22Rv1 (cell line): Measurements from ENCODE around the gene CKS2.
"Not testable (repeated sequence)": the region's sequence is repeated elsewhere in the genome, so short reads cannot be mapped to it uniquely, and the experiment has no call there.

Source experiments
- H3K27ac ChIP-seq: fragments of 450-650 bp; 2 replicates; pipeline ENCODE4 v1.5.1; 2017
- ZFX ChIP-seq: fragments of 450-650 bp; IDR thresholded peaks from 2 replicates; pipeline ENCODE4 v1.6.1; 2017; ENCODE audit warnings: antibody characterized with exemption, borderline replicate concordance
- TF ChIP-seq, protein P1 (sequence below): fragments of 450-650 bp; IDR thresholded peaks from 2 replicates; pipeline ENCODE4 v1.5.1; 2017; ENCODE audit warnings: mild to moderate bottlenecking

Gene CKS2

DNA sequence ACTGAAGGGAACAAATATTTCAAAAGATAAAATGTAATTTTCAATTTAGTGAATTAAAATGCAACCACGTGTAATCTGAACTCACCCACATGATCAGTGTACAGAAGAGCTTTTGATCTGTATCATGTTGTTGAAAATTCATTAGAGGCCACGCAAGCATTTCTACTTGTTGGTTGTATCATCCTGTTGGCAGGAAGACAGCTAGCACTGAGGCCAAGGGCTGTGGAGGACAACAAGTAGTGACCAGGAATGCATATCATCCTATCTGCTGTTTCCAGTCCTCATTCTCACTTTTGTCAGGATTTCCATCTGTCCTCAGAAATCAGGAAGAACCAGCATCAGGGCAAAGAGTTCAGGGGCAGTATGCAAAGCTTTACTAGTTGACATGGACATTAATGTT lies 29.9 kb upstream of the CKS2 start:
- no peak overlapping the region for H3K27ac ChIP-seq
- TF ChIP-seq, protein P1, sequence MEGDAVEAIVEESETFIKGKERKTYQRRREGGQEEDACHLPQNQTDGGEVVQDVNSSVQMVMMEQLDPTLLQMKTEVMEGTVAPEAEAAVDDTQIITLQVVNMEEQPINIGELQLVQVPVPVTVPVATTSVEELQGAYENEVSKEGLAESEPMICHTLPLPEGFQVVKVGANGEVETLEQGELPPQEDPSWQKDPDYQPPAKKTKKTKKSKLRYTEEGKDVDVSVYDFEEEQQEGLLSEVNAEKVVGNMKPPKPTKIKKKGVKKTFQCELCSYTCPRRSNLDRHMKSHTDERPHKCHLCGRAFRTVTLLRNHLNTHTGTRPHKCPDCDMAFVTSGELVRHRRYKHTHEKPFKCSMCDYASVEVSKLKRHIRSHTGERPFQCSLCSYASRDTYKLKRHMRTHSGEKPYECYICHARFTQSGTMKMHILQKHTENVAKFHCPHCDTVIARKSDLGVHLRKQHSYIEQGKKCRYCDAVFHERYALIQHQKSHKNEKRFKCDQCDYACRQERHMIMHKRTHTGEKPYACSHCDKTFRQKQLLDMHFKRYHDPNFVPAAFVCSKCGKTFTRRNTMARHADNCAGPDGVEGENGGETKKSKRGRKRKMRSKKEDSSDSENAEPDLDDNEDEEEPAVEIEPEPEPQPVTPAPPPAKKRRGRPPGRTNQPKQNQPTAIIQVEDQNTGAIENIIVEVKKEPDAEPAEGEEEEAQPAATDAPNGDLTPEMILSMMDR = no peak
- TF ChIP-seq ZFX = no peak

DNA sequence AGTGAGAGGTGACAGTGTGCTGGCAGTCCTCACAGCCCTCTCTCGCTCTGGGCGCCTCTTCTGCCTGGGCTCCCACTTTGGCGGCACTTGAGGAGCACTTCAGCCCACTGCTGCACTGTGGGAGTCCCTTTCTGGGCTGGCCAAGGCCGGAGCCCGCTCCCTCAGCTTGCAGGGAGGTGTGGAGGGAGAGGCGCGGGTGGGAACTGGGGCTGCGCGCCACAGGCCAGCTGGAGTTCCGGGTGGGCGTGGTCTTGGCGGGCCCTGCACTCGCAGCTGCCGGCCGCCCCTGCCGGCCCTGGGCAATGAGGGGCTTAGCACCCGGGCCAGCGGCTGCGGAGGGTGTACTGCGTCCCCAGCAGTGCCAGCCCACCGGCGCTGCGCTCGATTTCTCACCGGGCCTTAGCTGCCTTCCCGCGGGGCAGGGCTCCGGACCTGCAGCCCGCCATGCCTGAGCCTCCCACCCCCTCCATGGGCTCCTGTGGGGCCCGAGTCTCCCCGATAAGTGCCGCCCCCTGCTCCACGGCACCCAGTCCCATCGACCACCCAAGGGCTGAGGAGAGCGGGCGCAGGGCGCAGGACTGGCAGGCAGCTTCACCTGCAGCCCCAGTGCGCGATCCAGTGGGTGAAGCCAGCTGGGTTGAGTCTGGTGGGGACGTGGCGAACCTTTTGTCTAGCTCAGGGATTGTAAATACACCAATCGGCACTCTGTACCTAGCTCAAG lies 28.6 kb upstream of the CKS2 start:
- not testable (repeated sequence) for H3K27ac ChIP-seq

DNA sequence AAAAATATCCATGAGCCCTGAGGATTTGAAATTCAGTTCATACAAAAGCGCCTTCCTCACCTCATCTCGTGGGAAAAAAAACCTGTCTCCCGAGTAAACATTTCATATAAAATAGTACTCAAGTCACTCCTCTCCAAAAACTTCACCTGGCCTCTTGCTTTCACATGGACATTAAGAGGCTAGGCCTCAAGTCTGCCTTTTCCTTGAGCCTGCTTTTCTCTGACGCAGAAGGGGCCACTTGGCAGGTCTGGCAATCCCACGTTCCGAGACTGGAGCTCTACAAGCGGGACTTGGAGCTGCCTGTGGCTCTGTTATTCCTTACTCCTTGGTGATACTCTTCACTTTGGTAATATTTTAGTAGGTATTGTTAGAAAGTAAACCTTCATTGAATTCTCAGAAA lies 26.9 kb upstream of the CKS2 start:
- TF ChIP-seq ZFX = no peak
- TF ChIP-seq, protein P1 = no peak
- H3K27ac ChIP-seq = no peak overlapping the region

DNA sequence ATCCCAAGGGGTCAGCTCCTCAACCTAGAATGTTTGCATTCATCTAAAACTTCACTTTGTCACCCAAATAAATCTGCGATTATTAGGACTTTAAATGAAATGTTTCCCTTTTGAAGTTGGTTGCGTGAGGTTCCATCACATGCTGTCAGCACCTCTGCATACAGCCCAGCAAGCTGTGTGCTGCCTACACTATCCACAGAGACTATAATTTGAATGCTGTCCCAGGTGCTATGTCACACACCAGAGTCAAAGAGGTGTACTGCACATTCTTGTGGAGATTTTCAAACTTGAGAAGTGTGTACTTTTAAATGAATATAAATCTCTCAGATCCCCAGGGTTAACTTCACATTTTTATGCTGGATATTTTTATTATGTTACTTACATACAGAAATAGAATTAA lies 19.3 kb upstream of the CKS2 start:
- TF ChIP-seq ZFX = no peak
- TF ChIP-seq, protein P1 = no peak
- no peak overlapping the region for H3K27ac ChIP-seq

DNA sequence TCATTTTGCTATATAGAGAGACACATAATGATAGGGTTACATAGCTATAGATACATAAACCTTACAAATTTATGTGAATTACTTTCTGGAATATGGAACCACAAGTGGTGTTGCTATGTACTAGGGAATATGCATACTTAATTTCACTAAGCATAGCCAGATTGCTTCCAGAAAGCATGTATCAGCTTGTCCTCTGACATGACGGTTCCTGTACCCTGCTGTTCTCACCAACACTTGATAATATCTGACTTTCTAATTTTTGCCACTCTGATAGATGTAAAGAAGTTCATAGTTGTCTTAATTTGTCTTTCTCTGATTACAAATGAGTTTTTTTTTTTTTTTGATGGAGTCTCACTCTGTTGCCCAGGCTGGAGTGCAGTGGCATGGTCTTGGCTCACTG lies 18.0 kb upstream of the CKS2 start:
- H3K27ac ChIP-seq = no peak overlapping the region
- TF ChIP-seq, protein P1 = no peak
- no peak for TF ChIP-seq ZFX

DNA sequence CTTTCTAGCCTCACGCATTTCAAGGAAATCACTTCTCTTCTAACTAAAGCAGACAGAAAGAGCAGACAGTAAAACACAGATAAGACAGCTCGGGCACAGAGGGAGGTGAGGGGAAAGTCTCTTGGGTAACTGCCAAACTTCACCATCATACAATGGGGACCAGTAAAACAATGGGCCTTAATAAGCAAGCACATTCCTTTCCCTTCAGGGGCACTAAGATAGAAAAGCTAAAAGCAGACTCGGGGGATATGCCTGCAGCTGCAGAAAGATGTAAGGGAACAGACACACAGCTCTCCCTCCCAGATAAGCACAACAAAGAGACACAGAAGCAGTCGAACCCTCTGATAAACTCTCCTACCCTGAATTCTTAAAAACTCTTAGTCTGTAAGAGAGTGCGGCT lies 15.6 kb upstream of the CKS2 start:
- no peak for TF ChIP-seq ZFX
- TF ChIP-seq, protein P1 = no peak
- no peak overlapping the region for H3K27ac ChIP-seq

DNA sequence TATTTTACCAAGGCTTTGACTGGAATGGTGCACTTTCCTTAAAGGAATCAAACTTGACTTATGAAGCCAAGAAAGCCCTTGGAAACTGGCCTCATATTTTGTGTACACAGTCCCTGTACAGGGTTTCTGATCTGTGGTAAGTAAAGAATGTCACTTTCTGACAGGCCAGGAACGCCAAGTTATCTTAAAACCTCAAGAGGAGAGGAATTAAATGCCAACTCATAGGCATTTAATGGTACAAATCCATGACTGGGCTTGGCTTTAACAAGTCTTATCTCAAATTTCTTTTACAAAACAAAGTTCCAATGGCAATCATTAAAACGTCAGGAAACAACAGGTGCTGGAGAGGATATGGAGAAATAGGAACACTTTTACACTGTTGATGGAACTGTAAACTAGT lies 9.0 kb upstream of the CKS2 start:
- H3K27ac ChIP-seq = not testable (repeated sequence)

DNA sequence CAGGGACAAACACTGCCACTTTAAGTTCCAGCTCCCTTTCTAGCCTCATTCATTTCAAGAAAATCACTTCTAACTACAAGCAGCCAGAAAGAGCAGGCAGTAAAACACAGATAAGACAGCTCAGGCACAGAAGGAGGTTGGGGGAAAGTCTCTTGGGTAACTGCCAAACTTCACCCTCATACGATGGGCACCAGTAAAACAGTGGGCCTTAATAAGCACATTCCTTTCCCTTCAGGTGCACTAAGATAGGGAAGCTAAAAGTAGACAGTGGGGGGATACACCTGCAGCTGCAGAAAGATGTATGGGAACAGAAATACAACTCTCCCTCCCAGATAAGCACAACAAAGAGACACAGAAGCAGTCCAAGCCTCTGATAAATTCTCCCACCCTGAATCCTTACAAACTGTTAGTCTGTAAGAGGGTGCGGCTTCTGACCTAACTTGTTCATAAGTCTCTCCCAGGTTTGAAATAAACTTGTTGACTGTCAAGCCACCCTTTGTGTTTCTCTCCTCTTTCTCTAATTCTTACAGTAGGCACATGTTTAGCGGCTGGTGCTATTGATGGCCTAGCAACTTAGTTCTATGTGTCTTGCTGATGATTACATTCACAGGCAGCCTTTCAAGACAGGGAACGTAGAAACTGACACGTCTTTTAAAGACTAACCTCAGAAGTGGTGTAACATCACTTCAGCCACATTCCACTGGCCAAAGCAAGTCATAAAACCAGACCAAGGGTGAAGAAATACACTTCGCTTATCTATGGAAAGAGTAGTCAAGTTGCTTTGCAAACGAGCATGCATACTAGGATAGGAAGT lies 6.8 kb upstream of the CKS2 start:
- TF ChIP-seq ZFX = no peak
- TF ChIP-seq, protein P1 = no peak
- no peak overlapping the region for H3K27ac ChIP-seq
